HepG2 (cell line): ENCODE measurements around the gene BAZ1B. TPM values are rescaled to one million over a fixed set of nuclear protein-coding genes. Genes with fewer than 3 reads are reported as not detected.

Source experiments
- ESRRA ChIP-seq: sonication (generic); formaldehyde crosslinking; IDR thresholded peaks from 2 replicates; pipeline ENCODE4 v1.5.1; 2020; ENCODE audit warnings: mild to moderate bottlenecking, low read depth, missing genetic modification reagents
- HIVEP1 ChIP-seq: sonication (generic); formaldehyde crosslinking; IDR thresholded peaks from 2 replicates; pipeline ENCODE4 v1.4.0; 2020; ENCODE audit warnings: mild to moderate bottlenecking, missing genetic modification reagents
- JUN ChIP-seq: sonication (generic); formaldehyde crosslinking; IDR thresholded peaks from 2 replicates; pipeline ENCODE4 v1.4.0; 2020; ENCODE audit warnings: mild to moderate bottlenecking, missing genetic modification reagents
- KDM4B ChIP-seq: sonication (generic); formaldehyde crosslinking; IDR thresholded peaks from 2 replicates; pipeline ENCODE4 v1.4.0; 2020; ENCODE audit warnings: missing genetic modification reagents
- MLLT10 ChIP-seq: sonication (generic); formaldehyde crosslinking; IDR thresholded peaks from 2 replicates; pipeline ENCODE4 v1.4.0; 2020; ENCODE audit warnings: missing genetic modification reagents
- NR2F6 ChIP-seq, 2 experiments: IDR thresholded peaks; 2 replicates each; pipeline ENCODE4 v1.6.1; 2016; ENCODE audit warnings: antibody characterized with exemption in 1 of 2, mild to moderate bottlenecking in 1 of 2
- RBM39 ChIP-seq: fragments of 200-400 bp; formaldehyde crosslinking; IDR thresholded peaks from one replicate; pipeline ENCODE4 v1.6.1; 2018; ENCODE audit warnings: antibody characterized with exemption, mild to moderate bottlenecking, low read depth, low read length; ENCODE audit not compliant: poor library complexity, severe bottlenecking
- RFX3 ChIP-seq: IDR thresholded peaks from 2 replicates; pipeline ENCODE4 v1.6.1; 2016; ENCODE audit warnings: missing biosample characterization, missing genetic modification reagents
- SIN3B ChIP-seq: fragments of 150-350 bp; IDR thresholded peaks from 2 replicates; pipeline ENCODE4 v1.6.1; 2014; ENCODE audit warnings: low read length
- ZMYM2 ChIP-seq: sonication (generic); formaldehyde crosslinking; IDR thresholded peaks from 2 replicates; pipeline ENCODE4 v1.8.0; 2022; ENCODE audit warnings: mild to moderate bottlenecking, missing genetic modification reagents
- ZNF550 ChIP-seq: sonication (generic); formaldehyde crosslinking; IDR thresholded peaks from 2 replicates; pipeline ENCODE4 v1.4.0; 2020; ENCODE audit warnings: mild to moderate bottlenecking, missing genetic modification reagents, borderline replicate concordance
- polyA plus RNA-seq, 8 experiments: library from polyadenylated mRNA; depleted of rRNA in 3 of 8; stranded (reverse) in 7 of 8; unstranded in 1 of 8; fragments of >200 nt; fragmentation: Illumina TruSeq in 4 of 8; extraction: Trizol in 4 of 8; gene quantifications; 2 replicates each; pipeline versions ENCODE4 v1.2.1 to v1.2.3, GENCODE V29; 2011 to 2016; ENCODE audit warnings: low read depth in 4 of 8, missing spikeins in 1 of 8, mixed read lengths in 1 of 8; ENCODE audit not compliant: insufficient read depth in 1 of 8
- total RNA-seq, 5 experiments: library from RNA; depleted of rRNA; stranded (reverse); fragments of >200 nt; fragmentation: Illumina TruSeq; extraction: Trizol; gene quantifications; 2 replicates each; pipeline ENCODE4 v1.2.3, GENCODE V29; 2016; ENCODE audit warnings: low read depth in 1 of 5
- TF ChIP-seq, protein P1 (sequence below): sonication (generic); formaldehyde crosslinking; IDR thresholded peaks from 2 replicates; pipeline ENCODE4 v1.4.0; 2020; ENCODE audit warnings: missing genetic modification reagents
- TF ChIP-seq, protein P2 (sequence below): sonication (generic); formaldehyde crosslinking; IDR thresholded peaks from 2 replicates; pipeline ENCODE4 v1.5.0; 2020; ENCODE audit warnings: mild to moderate bottlenecking, missing genetic modification reagents, moderate library complexity
- TF ChIP-seq, protein P3 (sequence below): sonication (generic); formaldehyde crosslinking; IDR thresholded peaks from 2 replicates; pipeline ENCODE4 v1.9.0; 2021; ENCODE audit warnings: missing genetic modification reagents, borderline replicate concordance
- TF ChIP-seq, protein P4 (sequence below): IDR thresholded peaks from 2 replicates; pipeline ENCODE4 v1.4.0; 2020; ENCODE audit warnings: mild to moderate bottlenecking, missing genetic modification reagents
- TF ChIP-seq, protein P5 (sequence below): sonication (generic); formaldehyde crosslinking; IDR thresholded peaks from 2 replicates; pipeline ENCODE4 v1.5.0; 2020; ENCODE audit warnings: missing genetic modification reagents

BAZ1B gene
- total and polyA plus RNA-seq, 2 of the 13 experiments (the other 11 are each of a cell fraction or from before 2014, with no cell fraction given) = 18.6 to 69.4 TPM

DNA sequence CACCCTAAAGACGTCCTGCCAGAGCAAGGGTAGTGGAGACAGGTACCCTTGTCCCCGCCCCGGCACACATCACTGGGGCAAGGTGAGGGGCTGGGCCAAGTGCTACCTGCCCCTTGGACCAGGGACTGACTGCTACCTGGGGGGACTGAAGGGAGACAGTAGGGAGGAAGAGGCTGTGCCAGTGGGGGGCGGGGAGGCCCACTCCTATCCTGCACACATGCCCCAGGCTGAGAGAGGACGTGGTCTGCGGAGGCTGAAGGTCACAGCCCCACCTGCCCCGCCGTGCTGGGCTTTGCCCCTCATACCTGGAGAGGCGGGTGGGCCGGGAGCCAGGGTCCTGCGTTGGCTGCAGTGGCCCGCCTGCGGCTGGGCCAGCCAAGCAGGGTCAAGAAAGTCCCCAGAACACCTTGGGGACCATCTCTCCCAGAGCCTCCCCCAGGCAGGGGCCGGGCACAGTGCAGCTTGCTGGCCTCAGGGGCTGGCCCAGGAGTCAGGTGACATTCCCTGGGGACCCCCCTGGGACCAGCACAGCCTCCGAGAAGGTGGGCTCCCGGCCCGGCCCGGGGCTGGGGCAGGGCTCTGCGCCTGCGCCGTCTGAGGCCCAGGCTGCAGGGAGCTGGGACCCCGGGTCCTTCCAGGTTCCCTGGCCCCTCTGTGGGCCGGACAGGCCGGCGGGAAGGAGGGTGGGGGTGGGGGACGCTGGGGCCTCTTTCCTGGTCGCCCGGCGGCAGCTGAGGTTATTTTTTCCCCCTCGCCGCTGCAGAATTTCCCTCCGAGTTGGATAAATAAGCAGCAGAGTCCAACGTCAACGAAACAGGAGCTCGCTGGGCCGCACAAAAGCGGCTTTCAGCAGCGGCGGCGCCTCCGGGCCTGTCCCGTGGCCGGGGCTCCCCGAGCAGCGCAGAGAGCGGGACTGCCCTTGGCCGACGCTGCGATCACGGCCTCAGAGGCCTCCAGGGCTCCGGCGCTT is 98.3 kb downstream of the BAZ1B start (continued):
- TF ChIP-seq SIN3B (no peak), JUN (CRISPR knock-in tag) (no peak), ESRRA (CRISPR knock-in tag) (peak; percentile 26; the same call in 1 of the 2 replicates), NR2F6 (IDR thresholded peaks at IDR 0.05) (no peak), NR2F6 (CRISPR knock-in tag; IDR thresholded peaks at IDR 0.05) (no peak; the same call in 1 of the 2 replicates), MLLT10 (CRISPR knock-in tag) (no peak), ZMYM2 (CRISPR knock-in tag) (no peak), RFX3 (CRISPR knock-in tag) (no peak), KDM4B (no peak; the same call in 1 of the 2 replicates), HIVEP1 (CRISPR knock-in tag) (no peak), ZNF550 (no peak), RBM39 (peak; percentile 23)
- TF ChIP-seq, protein P1, sequence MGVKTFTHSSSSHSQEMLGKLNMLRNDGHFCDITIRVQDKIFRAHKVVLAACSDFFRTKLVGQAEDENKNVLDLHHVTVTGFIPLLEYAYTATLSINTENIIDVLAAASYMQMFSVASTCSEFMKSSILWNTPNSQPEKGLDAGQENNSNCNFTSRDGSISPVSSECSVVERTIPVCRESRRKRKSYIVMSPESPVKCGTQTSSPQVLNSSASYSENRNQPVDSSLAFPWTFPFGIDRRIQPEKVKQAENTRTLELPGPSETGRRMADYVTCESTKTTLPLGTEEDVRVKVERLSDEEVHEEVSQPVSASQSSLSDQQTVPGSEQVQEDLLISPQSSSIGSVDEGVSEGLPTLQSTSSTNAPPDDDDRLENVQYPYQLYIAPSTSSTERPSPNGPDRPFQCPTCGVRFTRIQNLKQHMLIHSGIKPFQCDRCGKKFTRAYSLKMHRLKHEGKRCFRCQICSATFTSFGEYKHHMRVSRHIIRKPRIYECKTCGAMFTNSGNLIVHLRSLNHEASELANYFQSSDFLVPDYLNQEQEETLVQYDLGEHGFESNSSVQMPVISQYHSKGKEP = no peak
- TF ChIP-seq, protein P2, sequence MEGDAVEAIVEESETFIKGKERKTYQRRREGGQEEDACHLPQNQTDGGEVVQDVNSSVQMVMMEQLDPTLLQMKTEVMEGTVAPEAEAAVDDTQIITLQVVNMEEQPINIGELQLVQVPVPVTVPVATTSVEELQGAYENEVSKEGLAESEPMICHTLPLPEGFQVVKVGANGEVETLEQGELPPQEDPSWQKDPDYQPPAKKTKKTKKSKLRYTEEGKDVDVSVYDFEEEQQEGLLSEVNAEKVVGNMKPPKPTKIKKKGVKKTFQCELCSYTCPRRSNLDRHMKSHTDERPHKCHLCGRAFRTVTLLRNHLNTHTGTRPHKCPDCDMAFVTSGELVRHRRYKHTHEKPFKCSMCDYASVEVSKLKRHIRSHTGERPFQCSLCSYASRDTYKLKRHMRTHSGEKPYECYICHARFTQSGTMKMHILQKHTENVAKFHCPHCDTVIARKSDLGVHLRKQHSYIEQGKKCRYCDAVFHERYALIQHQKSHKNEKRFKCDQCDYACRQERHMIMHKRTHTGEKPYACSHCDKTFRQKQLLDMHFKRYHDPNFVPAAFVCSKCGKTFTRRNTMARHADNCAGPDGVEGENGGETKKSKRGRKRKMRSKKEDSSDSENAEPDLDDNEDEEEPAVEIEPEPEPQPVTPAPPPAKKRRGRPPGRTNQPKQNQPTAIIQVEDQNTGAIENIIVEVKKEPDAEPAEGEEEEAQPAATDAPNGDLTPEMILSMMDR (CRISPR knock-in tag) = no peak; the same call in 1 of the 2 replicates
- TF ChIP-seq, protein P3, sequence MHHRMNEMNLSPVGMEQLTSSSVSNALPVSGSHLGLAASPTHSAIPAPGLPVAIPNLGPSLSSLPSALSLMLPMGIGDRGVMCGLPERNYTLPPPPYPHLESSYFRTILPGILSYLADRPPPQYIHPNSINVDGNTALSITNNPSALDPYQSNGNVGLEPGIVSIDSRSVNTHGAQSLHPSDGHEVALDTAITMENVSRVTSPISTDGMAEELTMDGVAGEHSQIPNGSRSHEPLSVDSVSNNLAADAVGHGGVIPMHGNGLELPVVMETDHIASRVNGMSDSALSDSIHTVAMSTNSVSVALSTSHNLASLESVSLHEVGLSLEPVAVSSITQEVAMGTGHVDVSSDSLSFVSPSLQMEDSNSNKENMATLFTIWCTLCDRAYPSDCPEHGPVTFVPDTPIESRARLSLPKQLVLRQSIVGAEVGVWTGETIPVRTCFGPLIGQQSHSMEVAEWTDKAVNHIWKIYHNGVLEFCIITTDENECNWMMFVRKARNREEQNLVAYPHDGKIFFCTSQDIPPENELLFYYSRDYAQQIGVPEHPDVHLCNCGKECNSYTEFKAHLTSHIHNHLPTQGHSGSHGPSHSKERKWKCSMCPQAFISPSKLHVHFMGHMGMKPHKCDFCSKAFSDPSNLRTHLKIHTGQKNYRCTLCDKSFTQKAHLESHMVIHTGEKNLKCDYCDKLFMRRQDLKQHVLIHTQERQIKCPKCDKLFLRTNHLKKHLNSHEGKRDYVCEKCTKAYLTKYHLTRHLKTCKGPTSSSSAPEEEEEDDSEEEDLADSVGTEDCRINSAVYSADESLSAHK (CRISPR knock-in tag) = no peak
- TF ChIP-seq, protein P4, sequence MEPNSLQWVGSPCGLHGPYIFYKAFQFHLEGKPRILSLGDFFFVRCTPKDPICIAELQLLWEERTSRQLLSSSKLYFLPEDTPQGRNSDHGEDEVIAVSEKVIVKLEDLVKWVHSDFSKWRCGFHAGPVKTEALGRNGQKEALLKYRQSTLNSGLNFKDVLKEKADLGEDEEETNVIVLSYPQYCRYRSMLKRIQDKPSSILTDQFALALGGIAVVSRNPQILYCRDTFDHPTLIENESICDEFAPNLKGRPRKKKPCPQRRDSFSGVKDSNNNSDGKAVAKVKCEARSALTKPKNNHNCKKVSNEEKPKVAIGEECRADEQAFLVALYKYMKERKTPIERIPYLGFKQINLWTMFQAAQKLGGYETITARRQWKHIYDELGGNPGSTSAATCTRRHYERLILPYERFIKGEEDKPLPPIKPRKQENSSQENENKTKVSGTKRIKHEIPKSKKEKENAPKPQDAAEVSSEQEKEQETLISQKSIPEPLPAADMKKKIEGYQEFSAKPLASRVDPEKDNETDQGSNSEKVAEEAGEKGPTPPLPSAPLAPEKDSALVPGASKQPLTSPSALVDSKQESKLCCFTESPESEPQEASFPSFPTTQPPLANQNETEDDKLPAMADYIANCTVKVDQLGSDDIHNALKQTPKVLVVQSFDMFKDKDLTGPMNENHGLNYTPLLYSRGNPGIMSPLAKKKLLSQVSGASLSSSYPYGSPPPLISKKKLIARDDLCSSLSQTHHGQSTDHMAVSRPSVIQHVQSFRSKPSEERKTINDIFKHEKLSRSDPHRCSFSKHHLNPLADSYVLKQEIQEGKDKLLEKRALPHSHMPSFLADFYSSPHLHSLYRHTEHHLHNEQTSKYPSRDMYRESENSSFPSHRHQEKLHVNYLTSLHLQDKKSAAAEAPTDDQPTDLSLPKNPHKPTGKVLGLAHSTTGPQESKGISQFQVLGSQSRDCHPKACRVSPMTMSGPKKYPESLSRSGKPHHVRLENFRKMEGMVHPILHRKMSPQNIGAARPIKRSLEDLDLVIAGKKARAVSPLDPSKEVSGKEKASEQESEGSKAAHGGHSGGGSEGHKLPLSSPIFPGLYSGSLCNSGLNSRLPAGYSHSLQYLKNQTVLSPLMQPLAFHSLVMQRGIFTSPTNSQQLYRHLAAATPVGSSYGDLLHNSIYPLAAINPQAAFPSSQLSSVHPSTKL (CRISPR knock-in tag) = no peak
- TF ChIP-seq, protein P5, sequence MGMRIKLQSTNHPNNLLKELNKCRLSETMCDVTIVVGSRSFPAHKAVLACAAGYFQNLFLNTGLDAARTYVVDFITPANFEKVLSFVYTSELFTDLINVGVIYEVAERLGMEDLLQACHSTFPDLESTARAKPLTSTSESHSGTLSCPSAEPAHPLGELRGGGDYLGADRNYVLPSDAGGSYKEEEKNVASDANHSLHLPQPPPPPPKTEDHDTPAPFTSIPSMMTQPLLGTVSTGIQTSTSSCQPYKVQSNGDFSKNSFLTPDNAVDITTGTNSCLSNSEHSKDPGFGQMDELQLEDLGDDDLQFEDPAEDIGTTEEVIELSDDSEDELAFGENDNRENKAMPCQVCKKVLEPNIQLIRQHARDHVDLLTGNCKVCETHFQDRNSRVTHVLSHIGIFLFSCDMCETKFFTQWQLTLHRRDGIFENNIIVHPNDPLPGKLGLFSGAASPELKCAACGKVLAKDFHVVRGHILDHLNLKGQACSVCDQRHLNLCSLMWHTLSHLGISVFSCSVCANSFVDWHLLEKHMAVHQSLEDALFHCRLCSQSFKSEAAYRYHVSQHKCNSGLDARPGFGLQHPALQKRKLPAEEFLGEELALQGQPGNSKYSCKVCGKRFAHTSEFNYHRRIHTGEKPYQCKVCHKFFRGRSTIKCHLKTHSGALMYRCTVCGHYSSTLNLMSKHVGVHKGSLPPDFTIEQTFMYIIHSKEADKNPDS (CRISPR knock-in tag) = no peak; the same call in 1 of the 2 replicates
